ENCODE results near the gene NPR2. TPM values are rescaled to one million over a fixed set of nuclear protein-coding genes. Genes with fewer than 3 reads are reported as not detected.
A peak's percentile ranks its signal among the peaks of the same experiment; 100 is the strongest.

The NPR2 gene
- total and polyA plus RNA-seq, 7 donors, result 0.60 to 26.6 (median 20.3) TPM

- intact Hi-C loops (cut with DNase I), result no loop called here
Measured at GRCh38 chr9:35839926-35840325, 48.5 kb downstream of the NPR2 start.

GRCh38 chr9:35840881-35841644, 49.7 kb downstream of the NPR2 start:
- no peaks in the 10 kb centered on the region for H3K36me3 ChIP-seq
- DNase-seq, result peak; percentile 50
- TF ChIP-seq POLR2A (IDR thresholded peaks at IDR 0.05) (no peak), EP300 (IDR thresholded peaks at IDR 0.05) (no peak), CTCF (IDR thresholded peaks at IDR 0.05) (no peak), POLR2AphosphoS5 (IDR thresholded peaks at IDR 0.05) (no peak)
- no peaks in the 10 kb centered on the region for H3K27me3 ChIP-seq
- no peak overlapping the region for H3K27ac ChIP-seq
- H3K9me3 ChIP-seq, result no peaks in the 10 kb centered on the region
- intact Hi-C loops (cut with DNase I), result no loop called here
- H3K4me1 ChIP-seq, result peaks cover 0 to 26% (median 21%) of the 10 kb centered on the region in 4 donors
- no peak overlapping the region for H3K4me3 ChIP-seq
- 91 to 96% methylated on average over 15 of the region's 15 CpGs for WGBS, 2 donors

More at GRCh38 chr9:35839926-35840325, 48.5 kb downstream of the NPR2 start:
- H3K4me1 ChIP-seq, result peaks cover 0 to 14% (median 10%) of the 10 kb centered on the region in 4 donors
- H3K27ac ChIP-seq, result no peak overlapping the region
- H3K27me3 ChIP-seq, result no peaks in the 10 kb centered on the region
- WGBS, 2 donors, result 73 to 95% methylated on average over 5 of the region's 5 CpGs
- H3K36me3 ChIP-seq, result peaks cover 0 to 9% (median 0%) of the 10 kb centered on the region in 4 donors
- DNase-seq, result peak; percentile 38
- no peaks in the 10 kb centered on the region for H3K9me3 ChIP-seq
- TF ChIP-seq POLR2A (IDR thresholded peaks at IDR 0.05) (no peak), EP300 (IDR thresholded peaks at IDR 0.05) (no peak), CTCF (IDR thresholded peaks at IDR 0.05) (no peak), POLR2AphosphoS5 (IDR thresholded peaks at IDR 0.05) (no peak)
- H3K4me3 ChIP-seq, result no peak overlapping the region

GRCh38 chr9:35841645-35841900, 50.2 kb downstream of the NPR2 start:
- Histone ChIP-seq H3K9me3 (no peaks in the 10 kb centered on the region), H3K27me3 (no peaks in the 10 kb centered on the region), H3K4me3 (no peak overlapping the region), H3K4me1 (peaks cover 0 to 31% (median 26%) of the 10 kb centered on the region in 4 donors), H3K27ac (no peak overlapping the region), H3K36me3 (peaks cover 0 to 4% (median 1%) of the 10 kb centered on the region in 4 donors)
- WGBS, 2 donors, result 88 to 96% methylated on average over 5 of the region's 5 CpGs
- intact Hi-C loops (cut with DNase I), result no loop called here
- TF ChIP-seq POLR2A (IDR thresholded peaks at IDR 0.05) (no peak), EP300 (IDR thresholded peaks at IDR 0.05) (no peak), CTCF (IDR thresholded peaks at IDR 0.05) (no peak), POLR2AphosphoS5 (IDR thresholded peaks at IDR 0.05) (no peak)
- DNase-seq, result peak; percentile 46

- Histone ChIP-seq H3K27me3 (no peaks in the 10 kb centered on the region), H3K9me3 (no peaks in the 10 kb centered on the region), H3K36me3 (peaks cover 0 to 8% (median 2%) of the 10 kb centered on the region in 4 donors), H3K27ac (no peak overlapping the region), H3K4me1 (peaks cover 0 to 36% (median 28%) of the 10 kb centered on the region in 4 donors), H3K4me3 (no peak overlapping the region)
- TF ChIP-seq POLR2A (IDR thresholded peaks at IDR 0.05) (no peak), EP300 (IDR thresholded peaks at IDR 0.05) (no peak), POLR2AphosphoS5 (IDR thresholded peaks at IDR 0.05) (no peak), CTCF (IDR thresholded peaks at IDR 0.05) (no peak)
- 94% methylated on average over 17 of the region's 17 CpGs for whole genome bisulfite sequencing, 2 donors
- intact Hi-C loops (cut with DNase I), result no loop called here
- DNase-seq, result peak; percentile 57
Measured at GRCh38 chr9:35842020-35842745, 50.8 kb downstream of the NPR2 start.

Data from sigmoid colon (tissue), 7 donors.